Testis (tissue), 3 donors: ENCODE measurements around the gene DUSP28. TPM values are rescaled to one million over a fixed set of nuclear protein-coding genes. Genes with fewer than 3 reads are reported as not detected.

Source experiments
- DNase-seq: peaks from one replicate; pipeline ENCODE4 v3.0.0-alpha.2; 2019
- H3K27ac ChIP-seq, 2 donors: fragments of 200-600 bp; sonication (generic); one replicate each; pipeline ENCODE4 v1.5.1; 2019
- H3K27me3 ChIP-seq: fragments of 200-600 bp; sonication (generic); one replicate; pipeline ENCODE4 v1.5.1; 2019
- H3K36me3 ChIP-seq: fragments of 200-600 bp; sonication (generic); one replicate; pipeline ENCODE4 v1.5.1; 2017; ENCODE audit warnings: low read depth; ENCODE audit errors: missing control alignments
- H3K4me1 ChIP-seq: fragments of 200-600 bp; sonication (generic); one replicate; pipeline ENCODE4 v1.5.1; 2019
- H3K4me3 ChIP-seq, 2 donors: fragments of 200-600 bp; sonication (generic); one replicate each; pipeline ENCODE4 v1.5.1; 2017 to 2019
- H3K9me3 ChIP-seq: fragments of 200-600 bp; sonication (generic); one replicate; pipeline ENCODE4 v1.5.1; 2017
- CTCF ChIP-seq, 3 experiments: fragments of 450-650 bp in 2 of 3; fragments of 200-600 bp in 1 of 3; sonication (generic) in 1 of 3; IDR thresholded peaks; one replicate each; pipeline ENCODE4 v1.5.1; 2016 to 2019; ENCODE audit warnings: antibody characterized with exemption in 3 of 3, mild to moderate bottlenecking in 2 of 3, moderate library complexity in 1 of 3
- POLR2A ChIP-seq: fragments of 450-650 bp; IDR thresholded peaks from one replicate; pipeline ENCODE4 v1.6.1; 2017; ENCODE audit warnings: antibody characterized with exemption, mild to moderate bottlenecking, moderate library complexity
- WGBS, 2 donors: methylation state at CpG; one replicate each; pipeline ENCODE4 v1.1.5; 2018; 5-methylcytosine and 5-hydroxymethylcytosine counted together
- intact Hi-C: fragments of 100-400 bp; cut with DNase I; formaldehyde crosslinking; loops from one replicate; pipeline ENCODE4 v1.15.1; 2023; ENCODE audit warnings: low total_unique reads
- polyA plus RNA-seq: library from polyadenylated mRNA; stranded (reverse); fragments of 350-450 nt; fragmentation: Illumina TruSeq; extraction: RNeasy Lipid Tissue Mini Kit (QIAGEN cat#74804); gene quantifications from one replicate; pipeline ENCODE4 v1.2.3, GENCODE V29; 2014; ENCODE audit warnings: low read depth, low replicate concordance; ENCODE audit not compliant: insufficient read depth
- total RNA-seq, 2 donors: library from RNA; depleted of rRNA; stranded (reverse); fragments of >200 nt; gene quantifications; one replicate each; pipeline ENCODE4 v1.2.3, GENCODE V29; 2016

The DUSP28 gene
- total and polyA plus RNA-seq, 3 donors from 2014 or later: 19.3 to 37.6 (median 24.7) TPM

- H3K9me3 ChIP-seq: no peaks in the 10 kb centered on the region
- no peaks in the 10 kb centered on the region for H3K27me3 ChIP-seq
- H3K4me3 ChIP-seq: no peak overlapping the region
- intact Hi-C loops: no loop called here
- TF ChIP-seq CTCF (IDR thresholded peaks at IDR 0.05) (peak; percentile 44 to 61 (median 44)), POLR2A (no peak)
- DNase-seq: peak; percentile 89
- peaks cover 9% of the 10 kb centered on the region for H3K4me1 ChIP-seq
- WGBS, 2 donors: 48 to 62% methylated on average over 8 to 11 of the region's 11 CpGs
- H3K36me3 ChIP-seq: no peaks in the 10 kb centered on the region
- H3K27ac ChIP-seq: no peak overlapping the region
Observed at GRCh38 chr2:240604291-240604938, 44.3 kb downstream of the DUSP28 start.

- Histone ChIP-seq H3K4me1 (peaks cover 9% of the 10 kb centered on the region), H3K4me3 (no peak overlapping the region), H3K27me3 (no peaks in the 10 kb centered on the region), H3K9me3 (no peaks in the 10 kb centered on the region), H3K27ac (no peak overlapping the region), H3K36me3 (no peaks in the 10 kb centered on the region)
- TF ChIP-seq CTCF (IDR thresholded peaks at IDR 0.05) (no peak), POLR2A (no peak)
- intact Hi-C loops: no loop called here
- 88 to 96% methylated on average over 13 to 19 of the region's 19 CpGs for WGBS, 2 donors
- DNase-seq: no peak
Observed at GRCh38 chr2:240604939-240605716, 45.0 kb downstream of the DUSP28 start.

- DNase-seq: no peak
- Histone ChIP-seq H3K27me3 (no peaks in the 10 kb centered on the region), H3K27ac (no peak overlapping the region), H3K4me3 (no peak overlapping the region), H3K9me3 (no peaks in the 10 kb centered on the region), H3K36me3 (no peaks in the 10 kb centered on the region), H3K4me1 (peaks cover 9% of the 10 kb centered on the region)
- TF ChIP-seq POLR2A: no peak
- no peak for TF ChIP-seq CTCF (IDR thresholded peaks at IDR 0.05)
- 90 to 92% methylated on average over 8 to 12 of the region's 12 CpGs for WGBS, 2 donors
- intact Hi-C loops: no loop called here
Observed at GRCh38 chr2:240605867-240606743, 45.9 kb downstream of the DUSP28 start.

DNA sequence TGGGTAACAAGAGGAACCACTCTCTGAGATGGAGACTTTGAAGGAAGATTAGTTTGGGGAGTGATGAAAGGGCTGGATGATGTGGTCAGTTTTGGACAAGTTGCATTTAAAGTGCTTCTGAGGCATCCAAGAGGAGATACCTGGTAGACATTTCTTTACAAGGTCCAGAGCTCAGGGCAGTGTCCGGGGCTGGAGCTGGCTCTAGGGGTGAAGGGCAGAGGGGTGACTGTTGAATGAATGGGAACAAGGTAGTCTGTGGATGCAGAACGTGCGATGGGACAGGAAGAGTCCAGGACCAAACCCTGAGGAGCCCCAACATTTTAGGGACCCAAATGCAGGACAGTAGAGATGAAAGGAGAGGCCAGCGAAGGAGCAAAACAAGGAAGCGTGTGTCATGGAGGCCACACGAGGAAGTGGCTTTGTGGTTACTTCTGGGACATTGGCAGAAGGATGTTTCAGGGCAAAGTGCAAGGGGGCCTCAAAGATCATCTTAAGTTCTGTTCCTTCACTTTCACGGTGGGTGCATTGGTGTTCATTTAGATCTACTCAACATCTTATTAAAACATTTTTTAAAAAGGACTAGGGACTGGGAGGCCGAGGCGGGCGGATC lies 51.5 kb downstream of the DUSP28 start:
- Histone ChIP-seq H3K27me3 (no peaks in the 10 kb centered on the region), H3K4me1 (no peaks in the 10 kb centered on the region), H3K27ac (no peak overlapping the region), H3K4me3 (no peak overlapping the region), H3K9me3 (no peaks in the 10 kb centered on the region), H3K36me3 (no peaks in the 10 kb centered on the region)
- 89 to 92% methylated on average over 10 of the region's 10 CpGs for WGBS, 2 donors
- TF ChIP-seq POLR2A (no peak), CTCF (IDR thresholded peaks at IDR 0.05) (no peak)
- intact Hi-C loops: no loop called here
- DNase-seq: no peak

Other genes with a start within 250 kb of the DUSP28 start
- 100 to 1,000 TPM; 244 to 479 TPM for gene GPC1, start 124.7 kb upstream of the DUSP28 start, total RNA-seq
- 74.2 TPM for gene GPC1, start 124.7 kb upstream of the DUSP28 start, polyA plus RNA-seq
- 10 to 100 TPM; 57.3 to 75.7 TPM for gene ANKMY1, start 2.4 kb upstream of the DUSP28 start, total RNA-seq
- gene ANKMY1, start 2.4 kb upstream of the DUSP28 start, polyA plus RNA-seq: 92.5 TPM
- 10 to 100 TPM; 39.1 to 48.5 TPM for gene RNPEPL1, start 8.1 kb downstream of the DUSP28 start, total RNA-seq
- 28.9 TPM for gene RNPEPL1, start 8.1 kb downstream of the DUSP28 start, polyA plus RNA-seq
- 100 to 1,000 TPM in 1 of 2 donors, 10 to 100 TPM in 1; 66.5 to 104 TPM for gene CAPN10, start 26.4 kb downstream of the DUSP28 start, total RNA-seq
- 29.8 TPM for gene CAPN10, start 26.4 kb downstream of the DUSP28 start, polyA plus RNA-seq
- gene GPR35, start 65.1 kb downstream of the DUSP28 start, total RNA-seq: 10 to 100 TPM in 1 of 2 donors, 1 to 10 TPM in 1; 9.5 to 11.5 TPM
- 3.1 TPM for gene GPR35, start 65.1 kb downstream of the DUSP28 start, polyA plus RNA-seq
- gene AQP12B, start 122.5 kb downstream of the DUSP28 start, total RNA-seq: not detected
- not detected for gene AQP12B, start 122.5 kb downstream of the DUSP28 start, polyA plus RNA-seq
- gene AQP12A, start 131.5 kb downstream of the DUSP28 start, total RNA-seq: not detected
- gene AQP12A, start 131.5 kb downstream of the DUSP28 start, polyA plus RNA-seq: not detected